Measurements from ENCODE around the gene DNASE2.
"Not testable (repeated sequence)": the region's sequence is repeated elsewhere in the genome, so short reads cannot be mapped to it uniquely, and the experiment has no call there.

The DNASE2 gene

GRCh38 chr19:12859546-12859945, 21.7 kb downstream of the DNASE2 start:
- no peak for DNase-seq

GRCh38 chr19:12858041-12858928, 23.0 kb downstream of the DNASE2 start:
- DNase-seq: no peak

DNA sequence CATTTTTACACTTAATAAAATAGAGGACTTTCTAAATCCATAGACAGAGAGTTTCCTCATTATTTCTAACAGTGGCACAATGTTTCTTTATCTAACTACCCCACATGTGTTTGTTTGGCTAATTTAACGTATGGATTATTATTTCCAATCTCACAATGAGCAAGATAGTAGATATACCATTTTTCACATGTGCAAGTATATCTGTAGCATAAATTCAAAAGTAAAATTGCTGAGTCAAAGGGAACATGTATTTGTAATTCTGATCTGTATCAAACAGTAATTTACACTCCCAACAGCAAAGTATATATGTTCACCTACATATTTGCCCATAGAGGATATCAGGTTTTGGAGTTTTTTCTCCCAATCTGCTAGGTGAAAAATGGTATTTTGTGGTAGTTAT, 24.6 kb downstream of the DNASE2 start:
- no peak for DNase-seq

DNA sequence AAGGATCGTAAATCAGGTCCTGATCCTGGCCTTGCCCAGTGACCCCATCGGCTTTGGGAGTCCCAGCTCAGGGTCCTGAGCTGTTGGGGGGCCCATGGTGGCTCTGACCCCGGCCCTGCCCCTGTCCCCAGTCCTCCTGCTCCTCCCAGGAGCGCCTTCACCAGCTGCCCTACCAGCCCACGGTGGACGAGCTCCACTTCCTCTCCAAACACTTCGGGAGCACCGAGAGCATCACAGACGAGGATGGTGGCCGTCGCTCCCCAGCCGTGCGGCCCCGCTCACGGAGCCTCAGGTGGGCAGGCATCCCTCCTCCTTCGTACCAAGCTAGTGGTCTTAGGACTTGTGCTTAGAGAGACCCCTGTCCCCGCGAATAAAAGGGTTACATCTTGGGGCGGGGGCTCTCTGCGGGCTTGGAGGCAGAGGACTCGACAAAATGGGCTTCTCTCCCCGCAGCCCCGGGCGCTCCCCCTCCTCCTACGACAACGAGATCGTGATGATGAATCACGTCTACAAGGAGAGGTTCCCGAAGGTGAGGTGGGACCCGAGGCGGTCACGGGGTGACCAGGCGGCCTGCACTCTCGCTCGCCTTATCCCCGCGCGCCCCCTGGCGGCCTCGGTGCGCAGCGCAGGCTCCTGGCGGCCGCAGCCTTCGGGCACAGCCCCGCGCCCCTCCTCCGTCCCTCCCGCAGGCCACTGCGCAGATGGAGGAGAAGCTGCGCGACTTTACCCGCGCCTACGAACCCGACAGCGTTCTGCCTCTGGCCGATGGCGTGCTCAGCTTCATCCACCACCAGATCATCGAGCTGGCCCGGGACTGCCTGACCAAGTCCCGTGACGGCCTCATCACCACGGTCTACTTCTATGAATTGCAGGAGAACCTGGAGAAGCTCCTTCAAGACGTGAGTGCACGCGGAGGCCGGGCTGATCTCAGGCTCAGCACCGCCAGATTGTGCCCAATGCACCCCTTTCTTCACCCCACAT, 33.8 kb downstream of the DNASE2 start:
- DNase-seq: peak; percentile 59 to 77 (median 62)

DNA sequence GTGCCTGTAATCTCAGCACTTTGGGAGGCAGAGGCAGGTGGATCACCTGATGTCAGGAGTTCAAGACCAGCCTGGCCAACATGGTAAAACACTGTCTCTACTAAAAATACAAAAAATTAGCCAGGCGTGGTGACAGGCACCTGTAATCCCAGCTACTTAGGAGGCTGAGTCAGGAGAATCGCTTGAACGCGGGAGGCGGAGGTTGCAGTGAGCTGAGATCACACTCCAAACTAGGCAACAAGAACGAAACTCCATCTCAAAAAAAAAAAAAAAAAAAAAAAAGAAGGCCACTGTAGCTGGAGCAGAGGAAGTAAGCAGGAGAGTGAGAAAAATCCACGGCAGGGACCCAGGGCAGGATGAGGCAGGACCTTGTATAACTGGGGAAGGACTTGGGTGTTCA, 34.6 kb downstream of the DNASE2 start:
- DNase-seq: not testable (repeated sequence)

DNA sequence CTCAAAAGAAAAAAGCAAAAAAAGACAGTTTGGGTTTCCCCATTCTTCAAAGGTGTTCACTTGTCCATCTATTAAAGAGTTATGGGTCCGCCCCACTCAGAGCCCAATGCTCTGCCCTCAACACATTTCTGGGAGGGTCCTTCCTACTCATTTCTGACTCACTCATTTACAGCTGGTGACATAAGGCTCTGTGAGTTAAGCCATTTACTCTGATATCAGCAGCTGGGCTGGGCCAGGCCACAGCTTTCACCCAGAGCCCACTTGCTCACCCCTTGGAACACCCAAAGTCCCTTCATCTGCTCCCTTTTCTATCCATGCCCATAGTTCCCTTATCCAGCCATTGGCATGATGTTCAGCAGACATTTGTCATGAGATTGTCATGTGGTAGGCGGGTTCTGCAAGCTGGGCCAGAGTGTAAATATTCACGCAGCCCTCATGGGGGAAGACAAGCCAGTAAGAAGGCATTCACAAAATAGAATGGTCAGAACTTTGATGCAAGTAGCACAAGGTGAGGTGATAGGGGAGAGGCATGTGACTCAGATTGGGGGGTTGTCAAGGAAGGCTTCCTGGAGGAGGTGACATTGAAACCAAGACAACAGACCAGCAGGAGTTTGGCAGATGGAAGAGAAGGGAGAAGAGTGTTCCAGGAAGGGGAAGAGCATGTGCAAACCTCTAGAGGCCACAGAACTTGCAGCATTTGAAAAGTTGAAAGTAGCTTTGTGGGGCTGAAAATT, 37.1 kb downstream of the DNASE2 start:
- DNase-seq: no peak

DNA sequence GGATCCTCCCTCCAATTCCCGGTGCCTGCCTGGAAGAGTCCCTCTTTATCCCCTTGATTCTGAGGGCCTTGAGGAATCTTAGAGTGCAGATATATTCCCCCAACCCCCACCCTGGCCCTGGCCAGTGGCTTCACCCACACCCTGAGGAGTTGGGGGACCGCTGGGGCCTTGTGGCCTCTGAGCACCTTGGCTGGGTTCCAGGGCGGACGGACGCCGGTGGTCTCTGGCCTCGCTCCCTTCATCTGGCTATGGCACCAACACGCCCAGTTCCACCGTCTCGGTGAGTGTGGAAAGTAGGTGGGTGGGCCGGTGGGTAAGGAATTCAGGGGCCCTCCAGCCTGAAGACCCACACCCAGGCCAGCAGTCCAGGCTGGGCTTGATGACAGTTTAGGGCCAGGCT, 37.9 kb downstream of the DNASE2 start:
- DNase-seq: no peak

- no peak for DNase-seq
These were observed 38.7 kb downstream of the DNASE2 start for GRCh38 chr19:12842511-12842910.

GRCh38 chr19:12841094-12841493, 40.2 kb downstream of the DNASE2 start:
- peak; percentile 84 to 99 (median 98) for DNase-seq

GRCh38 chr19:12840091-12841079, 40.9 kb downstream of the DNASE2 start:
- peak; percentile 79 to 96 (median 86) for DNase-seq

GRCh38 chr19:12838886-12839756, 42.1 kb downstream of the DNASE2 start:
- DNase-seq: peak in 2 of 3 experiments; percentile 46 to 61

GRCh38 chr19:12838182-12838885, 42.9 kb downstream of the DNASE2 start, which contains the start of gene MAST1:
Gene MAST1 (plus strand): TSS chr19:12838515. CDS start chr19:12838573, 58 bp downstream.
- peak; percentile 44 to 83 (median 81) for DNase-seq

GRCh38 chr19:12837225-12837624, 44.0 kb downstream of the DNASE2 start:
- no peak for DNase-seq

DNA sequence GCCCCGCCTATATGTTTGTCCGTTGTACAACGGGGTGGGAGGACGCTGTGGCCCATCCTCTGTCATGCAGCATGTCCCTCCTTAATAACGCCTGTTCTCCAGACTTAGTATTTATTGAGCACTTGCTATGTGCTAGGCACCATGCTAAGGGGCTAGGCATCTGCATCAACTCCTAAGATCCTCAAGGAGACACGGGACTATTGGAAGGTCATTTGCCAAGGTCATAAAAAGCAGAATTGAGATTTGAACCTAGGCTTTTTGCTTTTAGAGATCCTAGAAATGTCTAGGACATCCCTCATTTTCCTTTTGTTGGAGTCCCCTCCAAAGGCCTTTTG, 44.8 kb downstream of the DNASE2 start:
- no peak for DNase-seq

GRCh38 chr19:12834976-12835757, 46.1 kb downstream of the DNASE2 start:
- peak in 1 of 3 experiments; percentile 50 for DNase-seq

GRCh38 chr19:12834566-12834943, 46.7 kb downstream of the DNASE2 start, which contains the start of gene RTBDN:
Gene RTBDN (minus strand): TSS chr19:12834579. CDS start chr19:12829979, 4,600 bp downstream.
- DNase-seq: no peak

DNA sequence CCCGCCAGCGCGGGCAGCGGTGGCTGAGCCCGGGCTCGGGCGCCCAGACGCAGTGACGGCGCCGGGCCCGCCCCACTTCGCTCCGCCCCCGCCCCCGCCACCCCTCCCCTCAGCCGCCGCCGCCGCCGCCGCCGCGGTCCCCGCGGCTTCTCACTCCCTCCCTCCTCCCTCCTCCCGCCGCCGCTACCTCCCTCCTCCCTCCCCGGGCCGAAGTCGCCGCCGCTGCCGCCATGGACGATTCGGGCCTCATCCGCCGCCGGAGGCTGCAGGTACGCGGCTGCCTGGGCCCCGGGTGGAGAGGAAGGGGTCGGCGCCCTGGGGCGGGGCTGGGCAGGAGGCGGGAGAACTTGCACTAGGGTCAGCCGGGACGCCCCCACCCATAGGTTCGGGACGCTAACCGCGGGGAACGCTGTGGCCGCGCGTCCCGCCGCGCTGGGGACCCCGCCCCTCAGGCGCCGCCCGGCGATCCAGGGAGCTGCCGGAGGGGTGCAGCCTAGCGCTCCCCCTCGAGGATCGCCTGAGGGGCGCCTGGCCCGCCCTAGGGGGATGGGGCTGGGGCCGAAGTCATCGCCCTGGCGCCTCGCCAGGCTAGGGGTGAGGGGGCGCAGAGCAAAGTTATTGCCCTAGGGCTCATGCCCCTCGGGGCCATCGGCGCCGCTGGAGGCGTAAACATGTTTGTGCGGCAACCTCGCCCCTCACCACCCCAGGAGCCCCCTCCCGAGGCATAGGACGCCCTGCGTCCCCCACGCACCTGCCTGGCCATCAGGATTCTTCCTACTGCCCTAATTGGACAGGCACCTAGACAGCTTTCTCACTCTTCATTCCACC, 47.3 kb downstream of the DNASE2 start:
- DNase-seq: peak; percentile 27 to 90 (median 88)

GRCh38 chr19:12833418-12833737, 47.9 kb downstream of the DNASE2 start:
- DNase-seq: no peak

Data from NCI-H1417 (cell line).